ENCODE data around the gene CASQ2. TPM values are rescaled to one million over a fixed set of nuclear protein-coding genes. Genes with fewer than 3 reads are reported as not detected.

CASQ2 gene
- total and polyA plus RNA-seq, 2 donors (not counting 3 experiments of a cell fraction or from before 2014, with no cell fraction given) = not detected

Other genes starting within 250 kb of the CASQ2 start
- 23.4 and 24.8 TPM in 2 replicates for gene VANGL1, start 126.7 kb downstream of the CASQ2 start, total RNA-seq
- gene VANGL1, start 126.7 kb downstream of the CASQ2 start, polyA plus RNA-seq = 12.3 and 15.0 TPM in 2 replicates
- not detected in 2 replicates for gene NHLH2, start 72.4 kb upstream of the CASQ2 start, total RNA-seq
- not detected in 2 replicates for gene NHLH2, start 72.4 kb upstream of the CASQ2 start, polyA plus RNA-seq
- gene SLC22A15, start 207.8 kb upstream of the CASQ2 start, total RNA-seq = 0.44 TPM in 1 of 2 replicates, not detected in the other
- gene SLC22A15, start 207.8 kb upstream of the CASQ2 start, polyA plus RNA-seq = not detected in 2 replicates

All from endothelial cell of umbilical vein (primary cell).